Keratinocyte (primary cell): Measurements from ENCODE around the gene CNTLN. TPM values are rescaled to one million over a fixed set of nuclear protein-coding genes. Genes with fewer than 3 reads are reported as not detected.
A peak's percentile ranks its signal among the peaks of the same experiment; 100 is the strongest.

Source experiments
- DNase-seq: peaks from one replicate; pipeline ENCODE4 v3.0.0-alpha.2; 2011; ENCODE audit warnings: low read depth, missing footprints, low spot score
- FAIRE-seq: peaks from 2 replicates; lab custom pipeline; 2011; peaks lifted over from hg19 to GRCh38; lab: Jason Lieb, UNC
- H2AFZ ChIP-seq: 2 replicates; pipeline ENCODE4 v1.6.0; 2012; ENCODE audit warnings: low read length, control low read depth, inconsistent platforms; ENCODE audit not compliant: control insufficient read depth
- H3K27ac ChIP-seq: 2 replicates; pipeline ENCODE4 v1.5.1; 2011; ENCODE audit warnings: low read length; ENCODE audit not compliant: control insufficient read depth, insufficient read depth
- H3K27me3 ChIP-seq: 3 replicates; pipeline ENCODE4 v1.6.0; 2011; ENCODE audit warnings: low read length; ENCODE audit not compliant: control insufficient read depth, insufficient read depth; ENCODE audit errors: extremely low read depth
- H3K36me3 ChIP-seq, 2 experiments: 2 replicates in 1 of 2; 3 replicates in 1 of 2; pipeline ENCODE4 v1.5.1; 2011; ENCODE audit warnings: low read length in 2 of 2, mild to moderate bottlenecking in 1 of 2; ENCODE audit not compliant: control insufficient read depth in 2 of 2, insufficient read depth in 2 of 2; ENCODE audit errors: extremely low read depth in 1 of 2
- H3K4me1 ChIP-seq: 3 replicates; pipeline ENCODE4 v1.5.1; 2011; ENCODE audit warnings: low read length; ENCODE audit not compliant: control insufficient read depth, insufficient read depth; ENCODE audit errors: extremely low read depth
- H3K4me2 ChIP-seq: 3 replicates; pipeline ENCODE4 v1.6.0; 2011; ENCODE audit warnings: low read depth, low read length; ENCODE audit not compliant: control insufficient read depth, insufficient read depth; ENCODE audit errors: extremely low read depth
- H3K4me3 ChIP-seq, 3 experiments: fragments of 200-600 bp in 1 of 3; sonication (generic) in 1 of 3; 2 replicates in 2 of 3; 3 replicates in 1 of 3; pipeline ENCODE4 v1.5.1; 2011 to 2016; ENCODE audit warnings: low read length in 3 of 3, mild to moderate bottlenecking in 3 of 3, control low read depth in 2 of 3, inconsistent platforms in 1 of 3, low read depth in 1 of 3, mixed read lengths in 1 of 3, mixed run types in 1 of 3, moderate library complexity in 1 of 3; ENCODE audit not compliant: control insufficient read depth in 2 of 3, insufficient read depth in 2 of 3; ENCODE audit errors: extremely low read depth in 1 of 3
- H3K79me2 ChIP-seq: 2 replicates; pipeline ENCODE4 v1.6.0; 2012; ENCODE audit warnings: low read length; ENCODE audit not compliant: control insufficient read depth, insufficient read depth
- H3K9ac ChIP-seq: 3 replicates; pipeline ENCODE4 v1.6.0; 2011; ENCODE audit warnings: low read length; ENCODE audit not compliant: control insufficient read depth, insufficient read depth; ENCODE audit errors: extremely low read depth
- H3K9me1 ChIP-seq: 3 replicates; pipeline ENCODE4 v1.6.0; 2011; ENCODE audit warnings: low read length; ENCODE audit not compliant: control insufficient read depth, insufficient read depth; ENCODE audit errors: extremely low read depth
- H3K9me3 ChIP-seq: 2 replicates; pipeline ENCODE4 v1.5.1; 2012; ENCODE audit warnings: low read depth, low read length; ENCODE audit not compliant: control insufficient read depth
- H4K20me1 ChIP-seq: 3 replicates; pipeline ENCODE4 v1.6.0; 2011; ENCODE audit warnings: low read length; ENCODE audit not compliant: control insufficient read depth, insufficient read depth; ENCODE audit errors: extremely low read depth
- EZH2 ChIP-seq: IDR thresholded peaks from one replicate; pipeline ENCODE4 v1.6.1; 2012; ENCODE audit warnings: inconsistent platforms, mild to moderate bottlenecking, low read length, moderate library complexity
- dilution Hi-C: fragments of 300-500 bp; cut with MboI; formaldehyde crosslinking; loops from one replicate; pipeline ENCODE4 v1.7.0; 2020; ENCODE audit warnings: low sequenced_read_pairs; ENCODE audit not compliant: extremely low pct_ligation_motif_present
- polyA plus RNA-seq, 5 experiments: library from polyadenylated mRNA; depleted of rRNA in 3 of 5; stranded (reverse) in 3 of 5; stranded (forward) in 1 of 5; unstranded in 1 of 5; fragments of >200 nt; gene quantifications; 1 replicate in 1 of 5; 2 replicates in 3 of 5; 3 replicates in 1 of 5; pipeline versions ENCODE4 v1.2.1 to v1.2.3, GENCODE V29; 2011 to 2012; ENCODE audit warnings: missing spikeins in 2 of 5, low read depth in 1 of 5, low replicate concordance in 1 of 5
- TF ChIP-seq, protein P1 (sequence below), 3 experiments: IDR thresholded peaks in 1 of 3; conservative IDR thresholded peaks in 1 of 3; optimal IDR thresholded peaks in 1 of 3; 2 replicates in 2 of 3; 3 replicates in 1 of 3; pipeline versions ENCODE3 to v1.5.1; 2011; ENCODE audit warnings: low read length in 3 of 3, mild to moderate bottlenecking in 3 of 3, moderate library complexity in 2 of 3, control low read depth in 1 of 3, inconsistent platforms in 1 of 3; ENCODE audit not compliant: insufficient read depth in 2 of 3; ENCODE audit errors: extremely low read depth in 1 of 3

CNTLN gene
- polyA plus RNA-seq, 1 donor (not counting 4 experiments of a cell fraction or from before 2014, with no cell fraction given), result 2.4 TPM

DNA sequence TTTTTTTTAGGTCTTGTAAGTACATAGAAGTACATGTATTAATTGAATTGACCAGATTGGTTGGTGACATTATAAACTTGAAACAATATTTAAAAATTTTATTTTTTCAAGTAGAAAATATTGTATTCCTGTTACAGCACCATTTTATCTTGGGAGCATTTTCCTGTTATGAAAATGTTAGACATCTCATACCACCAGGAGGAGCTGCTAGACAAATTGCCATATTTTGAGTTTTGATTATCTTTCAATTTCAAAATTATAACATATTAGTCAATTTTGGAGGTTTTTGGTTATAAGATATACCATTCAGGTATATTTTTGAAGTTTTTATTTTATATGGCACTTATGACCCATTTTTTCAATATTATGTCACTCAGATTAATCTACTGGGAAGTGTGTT is 84.4 kb downstream of the CNTLN start:
- H3K4me1 ChIP-seq, result peaks cover 3% of the 10 kb centered on the region
- DNase-seq (no peak), FAIRE-seq (no peak)
- dilution Hi-C loops, result loop anchor here (25.0 kb wide), 1 partner anchor 243 kb away; no protein-coding TSS in a partner anchor
- no peaks in the 10 kb centered on the region for H3K27me3 ChIP-seq
- no peak overlapping the region for H3K4me2 ChIP-seq
- H2AFZ ChIP-seq, result no peak overlapping the region
- no peaks in the 10 kb centered on the region for H3K9me3 ChIP-seq
- no peak overlapping the region for H3K9ac ChIP-seq
- TF ChIP-seq, protein P1, sequence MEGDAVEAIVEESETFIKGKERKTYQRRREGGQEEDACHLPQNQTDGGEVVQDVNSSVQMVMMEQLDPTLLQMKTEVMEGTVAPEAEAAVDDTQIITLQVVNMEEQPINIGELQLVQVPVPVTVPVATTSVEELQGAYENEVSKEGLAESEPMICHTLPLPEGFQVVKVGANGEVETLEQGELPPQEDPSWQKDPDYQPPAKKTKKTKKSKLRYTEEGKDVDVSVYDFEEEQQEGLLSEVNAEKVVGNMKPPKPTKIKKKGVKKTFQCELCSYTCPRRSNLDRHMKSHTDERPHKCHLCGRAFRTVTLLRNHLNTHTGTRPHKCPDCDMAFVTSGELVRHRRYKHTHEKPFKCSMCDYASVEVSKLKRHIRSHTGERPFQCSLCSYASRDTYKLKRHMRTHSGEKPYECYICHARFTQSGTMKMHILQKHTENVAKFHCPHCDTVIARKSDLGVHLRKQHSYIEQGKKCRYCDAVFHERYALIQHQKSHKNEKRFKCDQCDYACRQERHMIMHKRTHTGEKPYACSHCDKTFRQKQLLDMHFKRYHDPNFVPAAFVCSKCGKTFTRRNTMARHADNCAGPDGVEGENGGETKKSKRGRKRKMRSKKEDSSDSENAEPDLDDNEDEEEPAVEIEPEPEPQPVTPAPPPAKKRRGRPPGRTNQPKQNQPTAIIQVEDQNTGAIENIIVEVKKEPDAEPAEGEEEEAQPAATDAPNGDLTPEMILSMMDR (optimal IDR thresholded peaks at IDR 0.05 in 1 of 3, IDR thresholded peaks at IDR 0.05 in 1 of 3, conservative IDR thresholded peaks at IDR 0.05 in 1 of 3; ENCODE audit: extremely low read depth in 1 of 3, insufficient read depth in 2 of 3, low read length in 3 of 3), result peak in 1 of 3 experiments; percentile 28
- no peak for TF ChIP-seq EZH2
- no peaks in the 10 kb centered on the region for H3K36me3 ChIP-seq
- no peaks in the 10 kb centered on the region for H3K79me2 ChIP-seq
- H3K9me1 ChIP-seq, result no peaks in the 10 kb centered on the region
- H3K4me3 ChIP-seq, result no peak overlapping the region
- H3K27ac ChIP-seq, result no peak overlapping the region
- no peaks in the 10 kb centered on the region for H4K20me1 ChIP-seq

DNA sequence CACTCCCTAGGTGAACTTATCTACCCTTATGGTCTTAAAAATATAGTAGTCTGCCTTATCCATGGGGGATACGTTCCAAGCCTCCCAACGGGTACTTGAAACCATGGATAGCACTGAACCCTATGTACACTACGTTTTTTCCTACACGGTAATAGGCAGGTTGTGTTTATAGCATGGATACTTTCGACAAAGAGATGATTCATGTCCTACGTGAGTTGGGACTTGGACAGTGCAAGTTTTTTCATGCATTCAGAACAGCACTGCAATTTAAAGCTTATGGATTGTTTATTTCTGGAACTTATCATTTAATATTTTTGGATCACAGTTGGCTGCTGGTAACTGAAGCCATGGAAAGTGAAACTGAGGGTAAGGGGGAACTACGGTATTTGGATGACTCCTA is 88.1 kb downstream of the CNTLN start:
- no peaks in the 10 kb centered on the region for H3K4me1 ChIP-seq
- H3K4me3 ChIP-seq, result no peak overlapping the region
- DNase-seq (no peak), FAIRE-seq (no peak)
- no peaks in the 10 kb centered on the region for H3K9me3 ChIP-seq
- no peaks in the 10 kb centered on the region for H4K20me1 ChIP-seq
- H3K4me2 ChIP-seq, result no peak overlapping the region
- TF ChIP-seq EZH2, result no peak
- TF ChIP-seq, protein P1 (optimal IDR thresholded peaks at IDR 0.05 in 1 of 3, IDR thresholded peaks at IDR 0.05 in 1 of 3, conservative IDR thresholded peaks at IDR 0.05 in 1 of 3; ENCODE audit: extremely low read depth in 1 of 3, insufficient read depth in 2 of 3, low read length in 3 of 3), result no peak
- H3K27ac ChIP-seq, result no peak overlapping the region
- H3K79me2 ChIP-seq, result no peaks in the 10 kb centered on the region
- no peaks in the 10 kb centered on the region for H3K27me3 ChIP-seq
- H3K9ac ChIP-seq, result no peak overlapping the region
- H2AFZ ChIP-seq, result no peak overlapping the region
- H3K9me1 ChIP-seq, result no peaks in the 10 kb centered on the region
- dilution Hi-C loops, result loop anchor here (25.0 kb wide), 1 partner anchor 239 kb away; no protein-coding TSS in a partner anchor
- H3K36me3 ChIP-seq, result no peaks in the 10 kb centered on the region
